ENCODE measurements around the gene GDF11.

The GDF11 gene

DNA sequence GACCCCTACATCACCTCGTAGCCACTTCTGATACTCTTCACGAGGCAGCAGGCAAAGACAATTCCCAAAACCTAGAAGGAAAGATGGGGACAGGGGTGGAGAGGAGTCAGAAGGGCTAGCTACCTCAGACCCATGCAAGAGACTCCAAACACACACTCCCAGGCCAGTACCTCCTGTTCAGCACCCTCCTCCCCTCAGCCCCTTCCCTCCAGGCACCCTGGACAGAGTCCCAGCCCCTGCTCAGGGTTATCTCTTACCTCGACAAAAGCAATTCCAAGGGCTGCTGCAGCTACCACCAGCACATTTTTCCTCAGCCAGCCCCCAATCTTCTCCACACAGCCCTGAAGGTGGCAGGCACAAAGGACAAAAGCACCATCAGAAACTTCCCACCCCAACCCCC lies 17.4 kb upstream of the GDF11 start:
- Mint-ChIP-seq H3K27ac (no peak overlapping the region), H3K27me3 (no peaks in the 10 kb centered on the region), H3K9me3 (ENCODE audit: low read depth) (no peaks in the 10 kb centered on the region), H3K4me3 (no peak overlapping the region), H3K36me3 (no peaks in the 10 kb centered on the region), H3K4me1 (ENCODE audit: low read depth) (peaks cover 38% of the 10 kb centered on the region)

DNA sequence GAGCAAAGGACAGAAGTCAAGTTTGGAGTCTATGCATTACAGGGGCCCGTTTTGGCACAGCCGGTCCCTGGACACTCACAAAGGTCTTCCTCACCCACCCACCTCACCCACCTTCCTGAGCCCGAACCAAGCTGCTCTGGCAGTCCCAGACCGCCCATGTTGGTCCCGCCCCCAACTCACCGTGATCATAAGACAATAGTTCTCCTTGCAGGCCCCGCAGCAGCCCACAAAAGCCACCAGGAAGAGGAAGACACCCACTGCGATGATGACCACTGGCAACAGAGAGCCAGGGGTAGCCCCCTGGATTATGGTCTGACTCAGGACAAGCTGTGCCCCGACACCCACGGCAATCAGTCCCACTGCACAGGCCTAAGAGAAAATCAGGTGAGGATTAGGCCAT lies 16.0 kb upstream of the GDF11 start:
- Mint-ChIP-seq H3K4me3 (peak overlapping the region; percentile 81), H3K36me3 (no peaks in the 10 kb centered on the region), H3K4me1 (ENCODE audit: low read depth) (peaks cover 40% of the 10 kb centered on the region), H3K27ac (peak overlapping the region; percentile 87), H3K27me3 (no peaks in the 10 kb centered on the region), H3K9me3 (ENCODE audit: low read depth) (no peaks in the 10 kb centered on the region)

DNA sequence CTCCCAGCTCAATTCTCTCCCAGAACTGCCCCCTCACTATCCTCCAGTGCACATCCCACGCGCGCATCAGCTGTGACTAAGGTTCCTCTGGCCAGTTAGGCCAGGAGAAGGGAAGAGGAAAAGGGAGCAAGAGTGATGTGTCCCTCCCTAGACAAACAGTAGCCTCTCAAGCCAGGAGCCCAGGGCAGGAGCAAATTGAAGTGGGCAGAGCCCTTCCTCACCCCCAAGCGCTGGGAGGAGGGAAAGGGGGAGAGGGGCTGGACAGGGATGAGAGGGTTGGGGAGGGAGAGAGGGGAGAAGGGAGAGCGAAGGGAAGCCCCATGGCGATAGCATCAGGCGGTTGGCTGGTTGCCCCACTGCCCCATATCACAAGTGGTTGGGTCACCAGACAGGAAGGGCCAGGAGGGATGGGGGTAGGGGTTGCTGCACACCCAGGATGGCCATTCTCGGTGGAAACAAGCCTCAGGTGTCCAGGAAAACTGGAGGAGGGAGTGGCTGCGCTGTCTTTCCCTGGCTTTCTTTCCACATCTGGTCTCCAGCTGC lies 15.2 kb upstream of the GDF11 start:
- H3K4me1 Mint-ChIP-seq (ENCODE audit: low read depth), result peaks cover 40% of the 10 kb centered on the region
- no peaks in the 10 kb centered on the region for H3K36me3 Mint-ChIP-seq
- no peaks in the 10 kb centered on the region for H3K9me3 Mint-ChIP-seq (ENCODE audit: low read depth)
- peak overlapping the region; percentile 87 for H3K27ac Mint-ChIP-seq
- no peaks in the 10 kb centered on the region for H3K27me3 Mint-ChIP-seq
- peak overlapping the region; percentile 81 for H3K4me3 Mint-ChIP-seq

DNA sequence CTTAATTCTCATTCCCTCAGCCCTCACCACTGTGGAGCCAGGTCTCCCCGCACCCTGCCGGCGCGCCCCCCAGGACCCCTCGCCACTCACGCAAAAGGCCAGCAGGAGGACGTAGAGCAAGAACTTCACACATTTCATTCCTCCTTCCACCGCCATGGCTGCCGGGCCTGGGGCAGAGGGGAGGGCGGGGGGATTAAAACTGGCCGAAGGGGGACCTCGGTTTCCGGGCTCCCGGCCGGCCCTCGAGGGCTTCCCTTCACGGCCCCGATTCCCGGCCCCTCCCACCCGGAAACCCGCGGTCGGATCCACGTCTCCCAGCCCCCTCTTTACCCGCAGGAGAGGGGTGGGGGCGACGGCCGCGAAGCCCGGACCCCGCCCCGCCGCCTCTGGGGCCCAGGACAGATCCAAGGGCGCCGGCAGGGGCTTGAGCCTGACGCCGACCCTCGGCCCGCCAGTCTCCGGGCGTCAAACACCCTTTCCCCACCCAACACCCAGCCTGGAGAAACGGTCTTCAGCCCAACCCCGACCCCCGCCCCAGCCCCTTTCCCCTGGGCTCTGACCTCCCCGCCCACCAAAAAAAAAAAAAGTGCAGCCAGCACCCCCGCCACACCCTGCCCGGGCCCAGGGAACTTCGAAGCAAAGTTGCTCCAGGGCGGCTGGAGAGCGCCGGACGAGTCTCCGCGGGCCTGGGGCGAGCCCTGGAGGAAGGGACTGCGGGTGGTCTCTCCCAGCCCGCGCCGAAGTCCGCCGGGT lies 14.6 kb upstream of the GDF11 start:
- no peaks in the 10 kb centered on the region for H3K36me3 Mint-ChIP-seq
- peaks cover 40% of the 10 kb centered on the region for H3K4me1 Mint-ChIP-seq (ENCODE audit: low read depth)

DNA sequence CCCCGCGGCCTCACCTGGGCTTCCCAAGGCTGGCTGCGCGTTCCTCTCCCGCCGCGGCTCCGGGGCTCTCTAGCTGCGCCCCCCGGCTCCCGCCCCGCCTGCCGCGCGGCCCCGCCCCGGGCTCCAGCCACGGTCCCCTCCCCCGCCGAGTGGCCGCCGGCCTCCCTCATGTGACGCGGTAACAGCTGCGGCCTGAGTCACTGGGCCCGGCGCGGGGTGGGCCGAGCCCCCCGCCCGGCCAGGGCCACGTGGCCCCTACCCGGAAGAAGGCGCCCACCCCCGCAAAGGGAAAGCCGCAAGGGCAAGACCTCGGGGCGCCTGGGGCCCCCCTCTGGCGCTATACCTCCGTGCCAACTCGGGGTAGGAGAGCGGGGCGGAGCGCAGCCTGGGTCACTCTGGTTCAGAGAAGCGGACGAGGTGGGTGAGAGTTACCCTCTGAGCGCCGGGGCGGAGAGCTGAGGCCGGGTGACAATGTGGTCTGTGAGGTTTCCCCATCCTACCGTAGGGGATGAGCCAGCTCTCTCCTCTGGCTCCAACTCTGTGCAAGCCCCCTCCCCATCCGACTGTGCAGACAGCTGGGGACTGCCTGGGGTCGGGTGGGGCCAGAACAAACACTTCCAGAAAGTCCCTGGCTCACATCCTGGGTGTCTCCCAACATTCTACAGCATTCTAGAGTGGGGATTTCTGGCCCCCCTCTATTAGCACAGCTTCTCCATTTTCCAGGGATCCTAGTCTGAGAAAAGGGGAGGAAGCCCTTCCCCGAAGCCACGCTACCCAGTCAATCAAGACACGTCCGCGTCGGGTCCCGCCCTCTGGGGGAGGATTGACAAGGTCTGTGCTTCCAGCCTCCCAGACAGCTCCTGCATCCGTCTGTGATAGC lies 13.7 kb upstream of the GDF11 start, which contains the start of gene CD63:
TSS of gene CD63 (minus strand) at position 71 of the 880 bp plus-strand sequence. CDS start 668 bp downstream, outside the sequence.
- no peaks in the 10 kb centered on the region for H3K27me3 Mint-ChIP-seq
- H3K9me3 Mint-ChIP-seq (ENCODE audit: low read depth), result no peaks in the 10 kb centered on the region
- peak within 1 kb of the TSS; percentile 86 for H3K4me3 Mint-ChIP-seq
- H3K27ac Mint-ChIP-seq, result peak within 1 kb of the TSS; percentile 94
- H3K4me1 Mint-ChIP-seq (ENCODE audit: low read depth), result peaks cover 40% of the 10 kb centered on the region
- no peaks in the 10 kb centered on the region for H3K36me3 Mint-ChIP-seq

More for the DNA sequence above, 14.6 kb upstream of the GDF11 start:
- Mint-ChIP-seq H3K4me3 (peak overlapping the region; percentile 81), H3K27ac (no peak overlapping the region), H3K9me3 (ENCODE audit: low read depth) (no peaks in the 10 kb centered on the region), H3K27me3 (no peaks in the 10 kb centered on the region)

DNA sequence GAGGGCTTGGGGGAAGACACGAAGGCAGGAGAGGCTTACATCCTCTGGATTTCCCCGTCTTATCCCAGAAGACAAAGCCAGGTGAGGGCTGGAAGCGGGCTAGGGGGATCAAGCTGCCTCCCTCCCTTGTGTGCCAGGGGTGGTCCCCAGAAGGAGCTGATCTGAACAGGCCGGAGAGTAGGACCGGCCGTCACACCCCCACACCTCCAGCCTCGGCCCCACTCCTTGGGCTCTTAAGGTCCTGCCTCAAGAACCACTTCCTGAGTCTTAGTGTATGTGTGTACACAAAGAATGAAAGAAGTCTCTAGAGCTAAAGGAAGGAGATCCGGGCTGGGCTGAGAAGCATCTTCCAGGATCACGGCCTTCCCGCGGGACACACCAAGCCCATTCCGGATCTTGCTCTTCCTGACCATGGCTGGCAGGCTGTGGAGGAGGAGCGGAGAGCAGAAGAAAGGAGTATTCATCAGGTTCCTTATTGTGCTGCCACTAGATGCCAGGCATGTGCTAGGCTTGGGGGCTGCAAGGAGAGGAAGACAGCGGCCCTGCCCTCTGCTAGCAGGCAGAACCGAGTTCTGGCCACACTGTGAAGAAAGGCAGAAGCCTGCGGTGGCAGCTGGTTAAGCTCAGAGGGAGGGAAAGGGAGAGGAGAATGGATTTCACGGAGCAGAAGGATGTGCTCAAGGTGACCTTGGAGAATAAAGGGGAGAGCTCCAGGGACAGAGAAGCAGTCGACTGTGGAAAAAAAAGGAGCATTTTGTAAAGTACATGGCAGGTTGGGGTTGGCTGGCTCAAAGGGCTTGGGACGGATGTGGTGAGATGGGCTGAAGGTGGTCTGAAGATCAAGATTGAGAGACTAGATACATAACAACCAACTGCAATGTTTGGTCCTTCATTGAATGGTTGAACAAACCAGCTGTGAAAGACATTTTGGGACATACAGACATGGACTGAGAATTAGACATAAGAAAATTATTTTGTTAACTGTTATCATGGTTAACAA lies 12.8 kb upstream of the GDF11 start:
- Mint-ChIP-seq H3K27ac (peak overlapping the region; percentile 94), H3K9me3 (ENCODE audit: low read depth) (no peaks in the 10 kb centered on the region), H3K36me3 (no peaks in the 10 kb centered on the region), H3K4me1 (ENCODE audit: low read depth) (peaks cover 36% of the 10 kb centered on the region), H3K27me3 (no peaks in the 10 kb centered on the region), H3K4me3 (peak overlapping the region; percentile 86)

DNA sequence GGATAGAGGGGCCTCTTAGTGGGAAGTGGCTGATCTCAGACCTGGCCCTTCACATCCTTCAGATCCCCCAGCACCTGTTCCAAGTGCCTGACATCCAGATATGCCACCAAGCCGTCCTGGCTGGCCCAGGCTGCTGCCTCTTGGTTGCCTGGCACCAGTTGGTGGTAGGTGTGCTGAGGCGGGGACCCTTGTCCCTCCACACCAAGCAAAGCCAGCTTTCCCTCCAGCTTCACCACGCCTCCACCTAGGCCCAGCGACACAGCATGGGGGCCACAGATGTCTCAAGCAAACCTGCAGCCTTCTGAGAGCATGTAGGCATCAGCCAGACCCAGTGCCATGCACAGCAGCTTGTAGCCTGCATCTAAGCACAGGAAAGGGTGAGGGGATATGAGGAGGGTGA lies 10.6 kb upstream of the GDF11 start:
- H3K4me1 Mint-ChIP-seq (ENCODE audit: low read depth), result peaks cover 26% of the 10 kb centered on the region
- no peaks in the 10 kb centered on the region for H3K27me3 Mint-ChIP-seq
- H3K27ac Mint-ChIP-seq, result no peak overlapping the region
- H3K4me3 Mint-ChIP-seq, result no peak overlapping the region
- no peaks in the 10 kb centered on the region for H3K36me3 Mint-ChIP-seq
- no peaks in the 10 kb centered on the region for H3K9me3 Mint-ChIP-seq (ENCODE audit: low read depth)

DNA sequence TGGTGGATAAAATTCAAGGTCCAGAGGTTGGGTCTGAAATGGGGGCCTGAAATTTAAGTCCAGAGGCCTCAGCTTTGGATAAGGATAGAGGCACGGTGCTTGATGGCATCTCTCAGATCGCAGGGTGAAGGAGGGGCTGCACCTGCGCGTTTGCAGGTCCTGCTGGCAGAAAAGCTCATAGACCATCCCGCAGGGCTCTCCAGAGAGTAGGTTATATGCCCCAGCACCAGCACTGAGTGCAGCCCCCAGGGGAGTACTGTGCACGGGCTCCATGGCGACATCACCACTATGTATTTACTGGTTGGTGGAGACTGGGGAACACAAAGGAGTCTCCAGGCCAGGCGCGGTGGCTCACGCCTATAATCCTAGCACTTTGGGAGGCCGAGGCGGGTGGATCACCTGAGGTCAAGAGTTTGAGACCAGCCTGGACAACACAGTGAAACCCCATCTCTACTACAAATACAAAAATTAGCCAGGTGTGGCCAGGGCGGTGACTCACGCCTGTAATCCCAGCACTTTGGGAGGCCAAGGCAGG lies 9.8 kb upstream of the GDF11 start:
- Mint-ChIP-seq H3K27me3 (no peaks in the 10 kb centered on the region), H3K36me3 (no peaks in the 10 kb centered on the region), H3K4me3 (no peak overlapping the region), H3K9me3 (ENCODE audit: low read depth) (no peaks in the 10 kb centered on the region), H3K4me1 (ENCODE audit: low read depth) (peaks cover 30% of the 10 kb centered on the region), H3K27ac (no peak overlapping the region)

DNA sequence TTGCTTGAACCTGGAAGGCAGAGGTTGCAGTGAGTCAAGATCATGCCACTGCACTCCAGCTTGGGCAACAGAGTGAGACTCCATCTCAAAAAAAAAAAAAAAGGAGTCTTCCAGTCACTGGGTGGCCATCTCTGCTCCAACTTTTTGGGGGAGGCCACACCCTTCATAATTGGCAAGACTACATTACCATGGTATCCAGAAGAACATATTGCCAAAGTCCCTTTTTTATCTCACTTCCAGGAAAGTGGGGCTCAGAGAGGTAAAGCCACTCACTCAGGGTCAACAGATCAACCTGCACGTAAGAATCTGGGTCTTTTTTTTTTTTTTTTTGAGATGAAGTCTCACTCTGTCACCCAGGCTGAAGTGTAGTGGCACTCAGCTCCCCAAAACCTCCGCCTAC lies 9.1 kb upstream of the GDF11 start:
- Mint-ChIP-seq H3K36me3 (no peaks in the 10 kb centered on the region), H3K9me3 (ENCODE audit: low read depth) (no peaks in the 10 kb centered on the region), H3K4me1 (ENCODE audit: low read depth) (peaks cover 33% of the 10 kb centered on the region), H3K27me3 (no peaks in the 10 kb centered on the region), H3K4me3 (no peak overlapping the region), H3K27ac (no peak overlapping the region)

DNA sequence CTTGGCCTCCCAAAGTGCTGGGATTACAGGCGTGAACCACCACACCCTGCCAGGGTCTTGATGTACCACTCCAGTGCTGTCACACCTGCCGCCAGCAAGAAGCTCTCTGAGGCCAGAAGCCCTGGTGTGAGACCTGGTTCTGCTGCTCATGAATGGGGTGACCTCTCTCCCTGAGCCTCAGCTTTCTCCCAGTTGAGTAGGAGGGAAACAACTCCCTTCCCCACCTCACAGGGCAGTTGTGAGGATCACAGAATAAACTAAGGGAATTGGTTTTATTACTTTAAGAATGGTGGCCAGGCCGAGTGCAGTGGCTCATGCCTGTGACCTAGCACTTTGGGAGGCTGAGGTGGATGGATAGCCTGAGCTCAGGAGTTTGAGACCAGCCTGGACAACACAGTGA lies 8.3 kb upstream of the GDF11 start:
- Mint-ChIP-seq H3K9me3 (ENCODE audit: low read depth) (no peaks in the 10 kb centered on the region), H3K27ac (no peak overlapping the region), H3K4me1 (ENCODE audit: low read depth) (peaks cover 31% of the 10 kb centered on the region), H3K4me3 (no peak overlapping the region), H3K36me3 (no peaks in the 10 kb centered on the region), H3K27me3 (no peaks in the 10 kb centered on the region)

DNA sequence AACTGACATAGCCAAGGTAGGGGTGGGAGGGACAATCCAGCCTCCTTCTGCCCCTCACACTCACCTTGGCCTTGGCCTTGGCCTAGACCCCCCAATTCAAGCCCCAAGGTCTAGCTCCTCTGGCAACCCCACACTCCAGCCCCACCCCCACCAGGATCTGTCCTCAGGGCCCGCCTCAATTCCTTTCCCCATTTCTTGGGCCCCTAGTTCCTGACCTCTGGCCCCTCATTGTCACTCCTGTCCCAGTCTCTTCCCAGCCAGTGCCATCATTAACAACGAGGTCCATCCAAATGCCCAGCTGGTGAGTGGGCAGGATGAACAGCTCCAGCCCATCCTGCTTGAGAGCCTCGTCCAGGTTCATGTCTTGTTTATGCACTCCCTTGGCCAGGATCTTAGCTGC lies 6.8 kb upstream of the GDF11 start:
- peaks cover 19% of the 10 kb centered on the region for H3K4me1 Mint-ChIP-seq (ENCODE audit: low read depth)
- H3K27ac Mint-ChIP-seq, result no peak overlapping the region
- no peaks in the 10 kb centered on the region for H3K36me3 Mint-ChIP-seq
- no peaks in the 10 kb centered on the region for H3K9me3 Mint-ChIP-seq (ENCODE audit: low read depth)
- H3K27me3 Mint-ChIP-seq, result no peaks in the 10 kb centered on the region
- H3K4me3 Mint-ChIP-seq, result no peak overlapping the region

DNA sequence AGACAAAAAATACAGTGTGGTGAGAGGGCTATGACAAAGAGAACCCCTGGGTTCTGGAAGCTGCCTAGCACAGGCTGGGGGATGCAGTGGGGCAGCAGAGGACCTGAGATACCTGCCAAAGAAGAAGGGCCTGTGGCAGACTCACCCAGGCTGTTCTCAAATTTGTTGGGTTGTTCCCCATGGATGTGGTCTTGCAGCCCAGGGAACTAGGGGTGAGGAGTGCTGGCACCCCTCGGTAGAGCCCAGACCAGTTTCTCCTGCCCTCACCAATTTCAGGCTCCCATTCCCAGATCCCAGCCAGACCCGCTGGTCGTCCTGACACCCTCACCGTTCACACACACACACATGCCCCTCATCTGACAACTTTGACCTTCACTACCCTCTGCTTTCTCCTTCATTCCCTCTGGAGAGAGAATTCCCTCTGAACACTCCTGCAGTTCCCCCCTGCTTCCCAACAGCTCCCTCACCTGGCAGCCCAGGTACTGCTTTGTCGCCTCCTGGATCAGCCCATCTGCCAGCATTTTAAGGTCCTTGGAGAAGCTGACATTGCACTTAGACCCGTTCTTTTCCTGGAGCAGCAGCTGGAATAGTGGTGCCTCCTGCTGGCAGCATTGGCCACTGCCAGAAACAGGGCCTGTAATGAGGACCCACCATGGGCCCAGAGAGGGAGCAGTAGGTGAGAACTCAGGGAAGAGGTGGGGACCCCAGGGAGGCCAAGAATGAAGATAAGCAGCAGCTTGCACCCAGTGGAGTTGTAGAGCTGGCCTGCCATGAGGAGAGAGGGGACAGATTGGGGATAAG lies 5.9 kb upstream of the GDF11 start:
- peak overlapping the region; percentile 89 for H3K4me3 Mint-ChIP-seq
- no peaks in the 10 kb centered on the region for H3K27me3 Mint-ChIP-seq
- no peak overlapping the region for H3K27ac Mint-ChIP-seq

DNA sequence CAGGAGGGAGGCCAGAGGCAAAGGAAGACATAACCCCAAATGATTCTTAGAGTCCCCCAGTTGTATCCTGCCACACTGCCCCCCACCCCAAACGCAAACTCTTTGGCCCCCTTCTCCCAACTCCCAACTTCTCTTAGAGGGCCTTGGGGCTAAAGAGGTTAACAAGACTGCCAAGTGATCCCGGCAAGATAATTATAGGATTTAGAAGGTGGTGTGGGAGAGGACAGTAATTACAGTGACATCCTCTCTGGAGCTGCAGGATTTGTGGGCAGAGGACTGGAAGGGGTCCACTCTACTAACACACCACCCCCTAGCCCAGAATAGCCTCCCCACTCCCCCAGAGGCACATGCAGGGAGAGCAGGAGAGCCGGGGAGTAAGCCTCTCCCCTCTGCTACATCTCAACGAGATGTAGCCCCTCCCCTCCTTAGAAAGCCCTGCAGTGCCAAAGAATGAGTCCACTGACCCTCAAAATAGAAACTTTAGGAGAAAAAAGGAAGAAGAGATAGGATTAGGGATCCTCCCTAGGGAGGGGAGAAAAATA lies 5.3 kb upstream of the GDF11 start:
- H3K27ac Mint-ChIP-seq, result peak overlapping the region; percentile 86
- peaks cover 25% of the 10 kb centered on the region for H3K4me1 Mint-ChIP-seq (ENCODE audit: low read depth)
- H3K9me3 Mint-ChIP-seq (ENCODE audit: low read depth), result no peaks in the 10 kb centered on the region
- no peaks in the 10 kb centered on the region for H3K36me3 Mint-ChIP-seq
- no peaks in the 10 kb centered on the region for H3K27me3 Mint-ChIP-seq
- peak overlapping the region; percentile 89 for H3K4me3 Mint-ChIP-seq

More for the DNA sequence above, 5.9 kb upstream of the GDF11 start:
- Mint-ChIP-seq H3K9me3 (ENCODE audit: low read depth) (no peaks in the 10 kb centered on the region), H3K4me1 (ENCODE audit: low read depth) (peaks cover 20% of the 10 kb centered on the region), H3K36me3 (no peaks in the 10 kb centered on the region)

Measured in activated naive CD8-positive, alpha-beta T cell (primary cell).